Astrocyte (in vitro differentiated cells and primary cell): ENCODE measurements around the gene WDR89. TPM values are rescaled to one million over a fixed set of nuclear protein-coding genes. Genes with fewer than 3 reads are reported as not detected.

Source experiments
- DNase-seq: peaks from one replicate; pipeline ENCODE4 v3.0.0-alpha.2; 2010; ENCODE audit warnings: low read depth
- FAIRE-seq: peaks from 2 replicates; lab custom pipeline; 2011; peaks lifted over from hg19 to GRCh38; lab: Jason Lieb, UNC
- H2AFZ ChIP-seq: 2 replicates; pipeline ENCODE4 v1.6.0; 2012; ENCODE audit warnings: low read depth, low read length, inconsistent platforms
- H3K27ac ChIP-seq: 2 replicates; pipeline ENCODE4 v1.5.1; 2011; ENCODE audit warnings: low read depth, low read length, inconsistent platforms
- H3K27me3 ChIP-seq: 2 replicates; pipeline ENCODE4 v1.6.0; 2011; ENCODE audit warnings: low read length, inconsistent platforms; ENCODE audit not compliant: insufficient read depth
- H3K36me3 ChIP-seq: 2 replicates; pipeline ENCODE4 v1.5.1; 2011; ENCODE audit warnings: low read length, inconsistent platforms; ENCODE audit not compliant: insufficient read depth
- H3K4me1 ChIP-seq: 2 replicates; pipeline ENCODE4 v1.5.1; 2011; ENCODE audit warnings: low read length, inconsistent platforms; ENCODE audit not compliant: insufficient read depth
- H3K4me2 ChIP-seq: 2 replicates; pipeline ENCODE4 v1.6.0; 2012; ENCODE audit warnings: low read length, inconsistent platforms
- H3K4me3 ChIP-seq: 2 replicates; pipeline ENCODE4 v1.5.1; 2011; ENCODE audit warnings: low read depth, mild to moderate bottlenecking, low read length, inconsistent platforms; ENCODE audit not compliant: insufficient read depth
- H3K79me2 ChIP-seq: 2 replicates; pipeline ENCODE4 v1.6.0; 2012; ENCODE audit warnings: mild to moderate bottlenecking, low read length, inconsistent platforms; ENCODE audit not compliant: insufficient read depth
- H3K9ac ChIP-seq: 2 replicates; pipeline ENCODE4 v1.6.0; 2012; ENCODE audit warnings: mild to moderate bottlenecking, low read length, inconsistent platforms
- H3K9me3 ChIP-seq: 2 replicates; pipeline ENCODE4 v1.5.1; 2012; ENCODE audit warnings: low read depth, mild to moderate bottlenecking, low read length, inconsistent platforms; ENCODE audit not compliant: insufficient read depth
- H4K20me1 ChIP-seq: 2 replicates; pipeline ENCODE4 v1.6.0; 2012; ENCODE audit warnings: low read length, inconsistent platforms; ENCODE audit not compliant: insufficient read depth
- H3K27ac Mint-ChIP-seq: one replicate; pipeline ENCODE4 v1.8.0; 2021; ENCODE audit warnings: mild to moderate bottlenecking, mixed read lengths; ENCODE audit not compliant: unreplicated experiment
- H3K27me3 Mint-ChIP-seq: one replicate; pipeline ENCODE4 v1.8.0; 2021; ENCODE audit warnings: low read depth, mixed read lengths; ENCODE audit not compliant: unreplicated experiment
- H3K36me3 Mint-ChIP-seq: one replicate; pipeline ENCODE4 v1.8.0; 2021; ENCODE audit warnings: low read depth, mixed read lengths; ENCODE audit not compliant: unreplicated experiment
- H3K4me1 Mint-ChIP-seq: one replicate; pipeline ENCODE4 v1.8.0; 2021; ENCODE audit warnings: low read depth, mixed read lengths; ENCODE audit not compliant: unreplicated experiment
- H3K4me3 Mint-ChIP-seq: one replicate; pipeline ENCODE4 v1.8.0; 2021; ENCODE audit warnings: mild to moderate bottlenecking, moderate library complexity, mixed read lengths; ENCODE audit not compliant: unreplicated experiment
- H3K9me3 Mint-ChIP-seq: one replicate; pipeline ENCODE4 v1.8.0; 2021; ENCODE audit warnings: mild to moderate bottlenecking, mixed read lengths; ENCODE audit not compliant: unreplicated experiment
- EZH2 ChIP-seq: IDR thresholded peaks from 2 replicates; pipeline ENCODE4 v1.6.1; 2012; ENCODE audit warnings: mild to moderate bottlenecking, low read length, inconsistent platforms; ENCODE audit not compliant: insufficient read depth
- total RNA-seq: library from RNA; stranded (reverse); gene quantifications from 2 replicates; pipeline ENCODE4 v1.2.1, GENCODE V29; 2021
- TF ChIP-seq, protein P1 (sequence below): IDR thresholded peaks from 2 replicates; pipeline ENCODE4 v1.5.1; 2011; ENCODE audit warnings: low read depth, mild to moderate bottlenecking, inconsistent platforms, low read length, moderate library complexity; ENCODE audit not compliant: insufficient read depth

WDR89 gene
- total RNA-seq, 1 donor from 2014 or later, result 15.0 TPM

DNA sequence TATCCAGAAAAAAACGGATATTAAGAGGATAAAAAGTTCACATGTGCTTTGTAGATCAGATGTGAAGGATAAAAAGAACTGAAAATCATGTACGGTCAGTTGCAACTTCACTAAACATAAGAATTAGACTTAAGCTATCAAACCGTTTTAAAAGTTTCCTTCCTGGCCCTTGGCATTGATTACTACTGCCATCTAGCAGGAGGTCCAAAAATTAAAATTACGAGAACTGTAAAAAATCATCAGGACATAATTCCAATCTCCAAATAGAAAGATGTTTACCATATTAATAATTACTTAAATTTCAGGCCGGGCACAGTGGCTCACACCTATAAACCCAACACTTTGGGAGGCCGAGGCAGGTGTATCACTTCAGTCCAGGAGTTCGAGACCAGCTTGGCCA is 7.9 kb downstream of the WDR89 start:
- H3K27ac ChIP-seq, result no peak overlapping the region
- Mint-ChIP-seq H3K36me3 (peaks cover 17% of the 10 kb centered on the region), H3K9me3 (peaks cover 9% of the 10 kb centered on the region), H3K4me1 (peaks cover 4% of the 10 kb centered on the region), H3K27me3 (no peaks in the 10 kb centered on the region), H3K27ac (no peak overlapping the region), H3K4me3 (no peak overlapping the region)
- no peaks in the 10 kb centered on the region for H3K9me3 ChIP-seq
- no peak for DNase-seq
- TF ChIP-seq, protein P1, sequence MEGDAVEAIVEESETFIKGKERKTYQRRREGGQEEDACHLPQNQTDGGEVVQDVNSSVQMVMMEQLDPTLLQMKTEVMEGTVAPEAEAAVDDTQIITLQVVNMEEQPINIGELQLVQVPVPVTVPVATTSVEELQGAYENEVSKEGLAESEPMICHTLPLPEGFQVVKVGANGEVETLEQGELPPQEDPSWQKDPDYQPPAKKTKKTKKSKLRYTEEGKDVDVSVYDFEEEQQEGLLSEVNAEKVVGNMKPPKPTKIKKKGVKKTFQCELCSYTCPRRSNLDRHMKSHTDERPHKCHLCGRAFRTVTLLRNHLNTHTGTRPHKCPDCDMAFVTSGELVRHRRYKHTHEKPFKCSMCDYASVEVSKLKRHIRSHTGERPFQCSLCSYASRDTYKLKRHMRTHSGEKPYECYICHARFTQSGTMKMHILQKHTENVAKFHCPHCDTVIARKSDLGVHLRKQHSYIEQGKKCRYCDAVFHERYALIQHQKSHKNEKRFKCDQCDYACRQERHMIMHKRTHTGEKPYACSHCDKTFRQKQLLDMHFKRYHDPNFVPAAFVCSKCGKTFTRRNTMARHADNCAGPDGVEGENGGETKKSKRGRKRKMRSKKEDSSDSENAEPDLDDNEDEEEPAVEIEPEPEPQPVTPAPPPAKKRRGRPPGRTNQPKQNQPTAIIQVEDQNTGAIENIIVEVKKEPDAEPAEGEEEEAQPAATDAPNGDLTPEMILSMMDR, result no peak
- TF ChIP-seq EZH2, result no peak
- no peaks in the 10 kb centered on the region for H3K27me3 ChIP-seq
- H3K9ac ChIP-seq, result no peak overlapping the region
- no peak overlapping the region for H2AFZ ChIP-seq
- FAIRE-seq, result no peak
- H3K36me3 ChIP-seq, result no peaks in the 10 kb centered on the region
- H3K4me1 ChIP-seq, result no peaks in the 10 kb centered on the region
- no peak overlapping the region for H3K4me3 ChIP-seq
- no peak overlapping the region for H3K4me2 ChIP-seq
- peaks cover 73% of the 10 kb centered on the region for H3K79me2 ChIP-seq
- peaks cover 12% of the 10 kb centered on the region for H4K20me1 ChIP-seq

DNA sequence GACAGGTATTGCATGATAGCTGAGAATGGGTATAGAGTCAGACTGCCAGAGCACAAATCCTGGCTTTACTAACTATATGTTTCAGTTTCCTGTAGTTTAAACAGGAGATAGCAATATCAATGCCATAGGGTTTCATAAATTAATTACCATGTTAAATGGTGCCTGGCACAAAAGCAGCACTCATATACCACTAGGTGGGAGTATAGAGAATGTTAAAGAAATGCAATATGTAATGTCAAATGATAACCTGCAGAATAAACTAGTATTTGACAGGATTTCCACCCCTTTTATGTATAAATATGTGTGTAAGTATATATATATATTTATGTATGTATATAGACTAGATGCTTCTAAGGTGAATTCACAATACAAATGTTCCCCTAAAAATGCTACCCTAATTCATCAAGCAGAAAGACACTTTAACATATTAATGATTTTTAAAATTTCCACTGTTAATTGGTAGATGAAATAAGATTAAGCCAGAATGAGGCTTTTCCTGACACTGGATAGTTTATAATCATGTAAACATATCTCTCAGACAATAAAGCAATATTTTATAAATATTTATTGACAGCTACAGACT is 8.6 kb downstream of the WDR89 start:
- Histone ChIP-seq H3K9me3 (no peaks in the 10 kb centered on the region), H3K9ac (no peak overlapping the region), H2AFZ (no peak overlapping the region), H3K36me3 (no peaks in the 10 kb centered on the region), H3K4me3 (no peak overlapping the region), H4K20me1 (peaks cover 12% of the 10 kb centered on the region), H3K4me1 (no peaks in the 10 kb centered on the region), H3K79me2 (peaks cover 67% of the 10 kb centered on the region), H3K27ac (no peak overlapping the region), H3K4me2 (no peak overlapping the region), H3K27me3 (no peaks in the 10 kb centered on the region)
- TF ChIP-seq EZH2, result no peak
- TF ChIP-seq, protein P1, result peak; percentile 67
- Mint-ChIP-seq H3K27ac (no peak overlapping the region), H3K36me3 (peaks cover 17% of the 10 kb centered on the region), H3K4me3 (no peak overlapping the region), H3K9me3 (peaks cover 9% of the 10 kb centered on the region), H3K4me1 (peaks cover 4% of the 10 kb centered on the region), H3K27me3 (no peaks in the 10 kb centered on the region)
- DNase-seq (no peak), FAIRE-seq (no peak)

DNA sequence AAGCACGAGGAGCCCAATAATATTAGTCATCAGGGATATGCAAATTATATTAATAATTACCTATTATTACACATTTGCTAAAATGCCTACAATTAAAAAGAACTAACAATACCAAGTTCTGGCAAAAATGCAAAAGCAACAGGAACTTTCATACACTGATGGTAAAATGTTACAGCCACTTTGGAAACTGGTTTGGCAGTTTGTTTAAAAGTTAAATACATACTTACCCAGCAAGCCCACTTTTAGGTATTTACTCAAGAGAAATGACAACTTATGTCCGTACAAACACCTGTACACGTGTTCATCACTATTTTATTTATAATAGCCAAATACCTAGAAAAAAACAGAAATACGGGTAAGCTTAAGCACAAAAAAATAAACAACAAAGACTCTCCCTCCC is 17.0 kb downstream of the WDR89 start:
- H4K20me1 ChIP-seq, result peaks cover 8% of the 10 kb centered on the region
- FAIRE-seq (no peak), DNase-seq (no peak)
- Mint-ChIP-seq H3K27ac (no peak overlapping the region), H3K9me3 (no peaks in the 10 kb centered on the region), H3K4me1 (peaks cover 5% of the 10 kb centered on the region), H3K27me3 (no peaks in the 10 kb centered on the region), H3K4me3 (no peak overlapping the region), H3K36me3 (peaks cover 5% of the 10 kb centered on the region)
- peaks cover 6% of the 10 kb centered on the region for H3K79me2 ChIP-seq
- no peak overlapping the region for H3K4me2 ChIP-seq
- no peaks in the 10 kb centered on the region for H3K4me1 ChIP-seq
- TF ChIP-seq, protein P1, result no peak
- TF ChIP-seq EZH2, result no peak
- H3K27me3 ChIP-seq, result no peaks in the 10 kb centered on the region
- H3K27ac ChIP-seq, result no peak overlapping the region
- H2AFZ ChIP-seq, result no peak overlapping the region
- no peak overlapping the region for H3K9ac ChIP-seq
- H3K9me3 ChIP-seq, result no peaks in the 10 kb centered on the region
- no peak overlapping the region for H3K4me3 ChIP-seq
- no peaks in the 10 kb centered on the region for H3K36me3 ChIP-seq
